Measurements from ENCODE around the gene TEAD4.
"Not testable (repeated sequence)": the region's sequence is repeated elsewhere in the genome, so short reads cannot be mapped to it uniquely, and the experiment has no call there.

Gene TEAD4

DNA sequence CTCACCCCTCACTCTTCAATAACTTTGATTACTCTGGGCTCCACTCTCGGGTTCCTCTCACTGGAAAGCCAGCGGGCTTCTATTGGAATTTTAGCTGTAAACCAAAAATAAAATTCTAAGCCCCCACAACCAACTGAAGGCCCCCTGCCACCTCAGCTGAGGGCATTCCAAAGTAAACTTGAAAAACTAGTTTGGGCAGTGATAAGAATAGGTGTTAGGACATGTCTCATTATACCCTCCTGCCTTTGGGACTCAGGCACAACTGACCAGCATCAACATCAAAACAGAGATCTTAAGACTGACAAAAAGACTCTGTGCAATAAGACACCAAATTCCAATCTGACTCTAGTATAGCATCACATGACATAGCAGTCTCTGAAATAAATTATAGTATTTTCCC, 106.1 kb downstream of the TEAD4 start:
- DNase-seq: no peak
- intact Hi-C loops (cut with DNase I): no loop called here

GRCh38 chr12:3065846-3066245, 106.6 kb downstream of the TEAD4 start:
- DNase-seq; intact Hi-C loops (cut with DNase I): not testable (repeated sequence)

DNA sequence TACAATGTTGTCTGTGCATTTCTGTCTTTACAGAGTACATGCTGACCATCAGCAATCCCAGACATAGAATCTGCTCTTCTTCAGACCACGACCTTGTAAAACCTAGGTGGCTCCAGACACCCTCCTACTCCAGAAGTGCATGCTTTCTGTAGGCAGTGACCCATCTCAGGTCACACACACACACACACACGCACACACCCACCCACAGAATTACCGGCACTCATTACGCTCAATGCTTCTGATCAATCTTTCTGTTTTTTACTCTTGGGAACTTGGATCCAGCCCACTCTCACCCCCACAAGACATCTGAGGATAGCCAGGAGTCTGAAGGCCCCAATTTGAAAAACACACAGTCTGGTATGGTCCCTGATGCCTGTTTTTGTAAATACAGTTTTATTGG, 110.5 kb downstream of the TEAD4 start:
- no peak for DNase-seq
- intact Hi-C loops (cut with DNase I): loop anchor here (5.0 kb wide), 1 partner anchor 208 kb away; no protein-coding TSS in a partner anchor

DNA sequence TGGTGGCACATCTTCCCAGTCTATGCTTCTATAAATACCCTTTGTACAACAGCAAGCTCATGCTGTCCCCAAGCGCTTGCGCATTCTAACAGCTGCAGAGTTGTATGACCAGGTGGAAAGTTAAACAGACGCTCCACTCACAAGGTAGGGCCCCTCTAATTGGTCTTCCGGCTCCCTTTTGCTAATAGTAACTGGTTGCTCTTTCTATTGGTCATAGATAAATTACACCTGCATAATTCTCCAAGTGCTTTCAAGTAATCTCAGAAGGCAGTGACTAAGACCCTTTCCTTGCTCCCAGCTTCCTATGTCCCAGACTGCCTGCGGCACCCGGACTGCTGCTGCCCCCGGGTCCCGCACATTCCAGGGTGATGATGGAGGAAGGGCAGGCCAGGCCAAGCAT, 111.9 kb downstream of the TEAD4 start:
- no peak for DNase-seq

DNA sequence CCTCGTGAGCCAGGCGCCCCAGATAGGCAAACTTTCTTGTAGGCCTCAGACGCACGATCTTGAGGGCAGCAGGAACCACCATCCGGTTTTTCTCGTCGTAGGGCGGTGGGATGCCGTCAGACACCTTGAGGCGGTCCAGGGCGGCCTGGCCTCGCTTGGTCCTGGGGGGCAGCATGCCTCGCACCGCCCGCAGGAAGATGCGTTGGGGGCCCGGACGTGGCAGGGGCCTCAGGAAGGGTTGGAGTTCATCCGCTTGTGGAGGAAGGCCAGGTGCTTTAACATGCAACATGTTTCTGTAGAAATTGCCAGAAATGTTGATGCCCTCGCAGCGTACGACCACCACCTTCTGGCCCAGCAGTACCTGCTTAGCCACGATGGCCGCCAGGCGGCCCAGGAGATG, 112.5 kb downstream of the TEAD4 start:
- no peak for DNase-seq
- intact Hi-C loops (cut with DNase I): loop anchor here (5.0 kb wide), 1 partner anchor 206 kb away; no protein-coding TSS in a partner anchor

More for the DNA sequence above, 111.9 kb downstream of the TEAD4 start:
- intact Hi-C loops (cut with DNase I): loop anchor here (5.0 kb wide), 1 partner anchor 206 kb away; no protein-coding TSS in a partner anchor

DNA sequence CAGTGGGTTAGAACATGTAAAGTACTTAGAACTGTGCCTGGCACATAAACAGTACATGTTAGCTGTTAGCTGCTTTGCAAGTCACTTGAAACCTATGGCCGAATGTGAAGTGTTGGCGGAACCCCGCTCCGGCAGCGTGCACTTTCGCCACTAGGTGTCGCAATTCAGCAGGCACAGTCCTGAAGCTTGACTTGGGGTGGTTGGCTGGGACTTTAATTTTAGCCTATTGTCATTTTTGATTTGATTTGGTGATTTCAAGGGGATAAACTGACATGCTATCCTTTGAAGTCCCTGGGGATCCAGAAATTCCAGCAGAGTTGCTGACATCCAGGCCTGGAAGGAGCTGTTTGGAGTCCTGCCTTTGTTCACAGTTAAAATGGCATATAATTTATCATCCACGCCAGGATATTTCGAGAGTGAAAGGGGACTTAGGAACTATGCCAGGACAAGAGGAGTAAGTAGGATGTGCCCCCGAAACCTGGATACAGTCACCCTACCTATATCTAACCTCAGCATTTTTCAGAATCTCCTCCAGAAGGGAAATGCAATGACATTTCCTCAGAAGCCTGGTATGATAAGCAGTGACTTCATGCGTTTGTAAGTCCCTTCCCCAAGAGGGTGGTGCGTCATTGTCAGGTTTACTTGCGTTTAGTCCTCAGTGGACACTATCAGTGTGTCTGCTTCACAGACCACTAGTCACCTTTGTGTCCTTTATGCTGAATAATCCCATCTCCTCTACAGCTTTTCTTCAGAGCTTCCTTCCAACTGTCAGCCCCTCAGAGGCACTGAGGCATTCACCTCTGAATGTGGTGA, 114.4 kb downstream of the TEAD4 start:
- intact Hi-C loops (cut with DNase I): loop anchor here (5.0 kb wide), 1 partner anchor 204 kb away; no protein-coding TSS in a partner anchor
- peak; percentile 59 to 94 (median 88) for DNase-seq

GRCh38 chr12:3075315-3075714, 116.1 kb downstream of the TEAD4 start:
- no peak for DNase-seq
- intact Hi-C loops (cut with DNase I): no loop called here

- DNase-seq: peak in 41 of 42 donors; percentile 15 to 83 (median 69)
- intact Hi-C loops (cut with DNase I): no loop called here
These were observed 117.8 kb downstream of the TEAD4 start, which contains the start of gene TSPAN9 for GRCh38 chr12:3076730-3077571. Gene TSPAN9, plus strand, starts transcription at chr12:3077379. Its CDS starts 123,815 bp downstream, at chr12:3201194.

- DNase-seq: peak in 10 of 42 donors; percentile 16 to 47 (median 24)
- intact Hi-C loops (cut with DNase I): no loop called here
These were observed 118.4 kb downstream of the TEAD4 start for GRCh38 chr12:3077572-3078081.

DNA sequence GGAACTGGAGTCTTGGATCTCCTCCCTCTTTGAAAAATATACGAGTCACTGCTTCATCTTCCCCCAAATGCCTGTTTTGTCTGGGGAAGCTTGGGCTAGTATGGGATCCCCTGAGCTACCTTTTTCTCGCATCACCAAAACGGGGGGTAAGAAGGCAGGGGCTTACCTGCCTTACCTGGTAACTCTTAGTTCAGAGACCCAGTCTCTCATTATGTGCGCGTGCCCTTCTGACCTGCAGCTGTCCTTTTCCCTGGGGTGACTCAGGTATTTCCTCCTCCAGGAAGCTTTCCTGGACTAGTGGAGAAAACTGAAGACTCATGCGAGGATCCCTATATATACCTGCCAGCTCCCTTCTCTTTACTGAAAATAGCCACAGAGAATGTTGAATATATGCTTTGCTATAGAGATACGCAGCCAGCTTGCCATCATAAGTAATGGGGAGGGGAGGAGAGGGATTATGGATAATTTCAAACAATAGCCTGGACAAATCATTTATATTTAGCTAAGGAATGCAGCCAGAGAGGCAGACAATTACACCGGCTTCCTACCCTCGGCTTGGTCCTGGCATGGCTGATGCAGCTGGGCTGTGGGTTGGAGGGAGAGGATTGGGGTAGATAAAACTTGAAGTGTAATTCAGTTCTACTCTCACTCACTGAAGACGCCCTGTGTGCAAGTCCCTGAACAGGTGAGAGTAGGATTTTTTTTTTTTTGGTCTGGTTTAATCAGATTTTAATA, 119.1 kb downstream of the TEAD4 start:
- DNase-seq: no peak
- intact Hi-C loops (cut with DNase I): no loop called here

DNA sequence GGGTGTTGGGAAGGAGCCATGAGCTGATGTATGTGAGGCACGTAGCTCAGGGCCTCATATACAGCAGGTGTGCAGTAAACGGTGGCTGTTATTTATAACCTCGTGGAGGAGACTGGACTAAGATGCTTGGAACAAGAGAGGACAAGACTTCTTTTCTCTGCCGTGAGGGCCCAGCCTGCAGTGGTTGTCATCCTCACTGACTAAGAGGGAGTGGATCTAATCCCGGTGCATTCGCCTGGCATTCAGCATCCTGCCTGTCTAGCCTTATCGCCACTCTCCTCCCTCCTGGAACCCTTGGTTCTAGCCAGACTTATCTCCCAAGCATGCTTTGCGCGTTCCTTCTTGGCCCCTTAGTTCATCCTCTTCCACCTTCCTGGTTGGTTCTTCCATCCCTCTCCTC, 121.9 kb downstream of the TEAD4 start:
- DNase-seq: peak in 1 of 42 donors; percentile 19

GRCh38 chr12:3081886-3082285, 122.7 kb downstream of the TEAD4 start:
- no peak for DNase-seq

More for the DNA sequence above, 121.9 kb downstream of the TEAD4 start:
- intact Hi-C loops (cut with DNase I): no loop called here

GRCh38 chr12:3083241-3083920, 124.2 kb downstream of the TEAD4 start:
- no peak for DNase-seq
- intact Hi-C loops (cut with DNase I): no loop called here

More at GRCh38 chr12:3081886-3082285, 122.7 kb downstream of the TEAD4 start:
- intact Hi-C loops (cut with DNase I): no loop called here

DNA sequence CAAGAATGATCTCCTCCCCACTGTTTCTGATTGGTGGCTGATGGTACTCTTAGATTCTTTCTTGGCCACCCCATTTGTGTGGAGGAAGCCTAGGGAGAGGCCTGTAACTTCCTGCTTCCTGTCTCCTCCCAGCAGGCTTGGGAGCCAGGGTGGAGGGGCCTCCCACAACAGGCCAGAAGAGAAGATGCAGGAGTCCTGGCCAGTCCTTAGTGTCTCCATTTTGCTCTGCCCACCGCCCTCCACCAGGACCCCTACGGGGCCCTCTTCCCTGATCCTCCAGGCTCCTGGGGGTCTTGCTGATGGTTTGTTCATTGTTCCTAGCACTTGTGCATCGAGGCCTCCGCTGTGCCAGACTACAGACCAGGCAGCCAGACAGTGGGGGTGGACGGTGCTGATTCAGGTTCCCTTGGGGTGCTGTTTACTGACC, 124.7 kb downstream of the TEAD4 start:
- intact Hi-C loops (cut with DNase I): no loop called here
- no peak for DNase-seq

DNA sequence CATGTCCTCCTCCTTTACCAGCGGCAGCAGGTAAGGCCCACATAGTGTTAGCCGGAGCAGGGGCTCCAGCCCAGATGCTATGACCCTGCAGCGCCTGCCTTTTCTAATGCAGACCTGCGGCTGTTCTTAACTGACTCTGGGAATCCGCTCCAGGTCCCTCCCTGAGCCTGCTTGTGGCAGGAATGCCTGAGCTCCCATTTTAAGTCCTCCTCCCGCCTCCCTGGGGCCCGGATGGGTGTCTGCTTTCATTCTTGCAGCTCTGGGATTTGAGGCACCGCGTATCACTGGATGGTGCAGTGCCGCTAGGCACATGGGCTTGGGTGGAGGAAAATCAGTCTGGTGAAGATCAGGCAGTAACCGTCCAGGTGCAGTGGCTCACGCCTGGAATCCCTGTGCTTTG, 125.5 kb downstream of the TEAD4 start:
- intact Hi-C loops (cut with DNase I): no loop called here
- no peak for DNase-seq

DNA sequence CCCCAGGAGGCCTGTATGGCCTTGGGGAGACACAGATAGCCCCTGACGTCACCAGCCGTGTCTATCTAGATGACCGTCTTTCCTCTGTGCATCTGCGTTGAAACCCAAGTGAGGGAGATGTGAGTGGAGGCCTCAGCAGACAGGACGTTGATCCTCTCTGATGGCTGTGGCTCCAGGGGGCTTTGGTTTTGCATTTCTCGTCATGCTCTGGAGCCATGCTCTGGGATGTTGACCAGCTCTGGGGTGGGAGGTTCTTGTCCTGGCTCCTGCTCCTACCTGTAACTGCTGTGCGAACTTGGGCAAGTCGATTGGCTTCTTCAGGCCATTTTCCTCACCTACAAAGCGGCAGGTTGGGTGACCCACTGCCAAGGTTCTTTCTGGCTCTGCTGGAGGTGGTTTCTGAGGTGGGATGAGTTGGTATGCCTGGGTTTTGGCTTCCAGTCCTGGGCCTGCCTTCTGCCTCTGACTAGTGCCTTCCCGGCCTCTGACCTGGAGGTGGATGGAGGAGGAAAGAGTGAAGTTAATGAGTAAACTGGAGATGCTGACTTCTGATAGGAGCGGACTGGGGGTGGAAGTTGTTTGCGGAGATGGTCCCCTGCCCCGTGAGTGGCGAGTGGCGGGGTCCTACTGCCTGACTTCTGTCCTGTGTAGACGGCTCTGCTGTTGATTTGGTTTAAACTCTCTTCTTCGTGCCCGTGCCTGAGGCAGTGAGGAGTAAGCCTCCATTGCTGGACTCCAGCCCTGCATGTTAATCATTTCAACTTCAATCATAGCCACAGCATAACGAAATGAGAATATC, 126.3 kb downstream of the TEAD4 start:
- intact Hi-C loops (cut with DNase I): no loop called here
- no peak for DNase-seq

GRCh38 chr12:3086211-3086610, 127.0 kb downstream of the TEAD4 start:
- DNase-seq: no peak
- intact Hi-C loops (cut with DNase I): no loop called here
